SK-N-MC (cell line): ENCODE data around the gene DDAH1.
"Not testable (repeated sequence)": the region's sequence is repeated elsewhere in the genome, so short reads cannot be mapped to it uniquely, and the experiment has no call there.

ENCODE experiments used
- DNase-seq: peaks from one replicate; pipeline ENCODE4 v3.0.0-alpha.2; 2011; ENCODE audit warnings: low read depth, low spot score
- H3K27ac ChIP-seq: fragments of 200-600 bp; sonication (generic); 2 replicates; pipeline ENCODE4 v1.5.1; 2016; ENCODE audit warnings: mixed run types
- H3K36me3 ChIP-seq: fragments of 200-600 bp; sonication (generic); 2 replicates; pipeline ENCODE4 v1.6.1; 2017; ENCODE audit warnings: antibody characterized with exemption, low read length, mixed read lengths; ENCODE audit not compliant: insufficient read depth
- H3K4me3 ChIP-seq: fragments of 200-600 bp; sonication (generic); 2 replicates; pipeline ENCODE4 v1.5.1; 2016
- H3K9ac ChIP-seq: fragments of 200-600 bp; sonication (generic); 2 replicates; pipeline ENCODE4 v1.8.0; 2017; ENCODE audit warnings: mixed run types, mixed read lengths; ENCODE audit not compliant: insufficient read length
- H3K9me3 ChIP-seq: fragments of 200-600 bp; sonication (generic); 2 replicates; pipeline ENCODE4 v1.6.1; 2017; ENCODE audit warnings: low read depth, mild to moderate bottlenecking, antibody characterized with exemption, low read length, moderate library complexity, mixed read lengths
- EZH2 ChIP-seq: fragments of 200-600 bp; sonication (generic); IDR thresholded peaks from one replicate; pipeline ENCODE4 v1.6.1; 2017; ENCODE audit warnings: antibody characterized with exemption
- FOXP2 ChIP-seq: optimal IDR thresholded peaks from 2 replicates; pipeline ENCODE3; 2011; ENCODE audit warnings: mild to moderate bottlenecking, moderate library complexity; ENCODE audit not compliant: insufficient read depth; ENCODE audit errors: extremely low read length, control extremely low read depth
- POLR2AphosphoS5 ChIP-seq: IDR thresholded peaks from 2 replicates; pipeline ENCODE4 v1.6.1; 2012; ENCODE audit warnings: mild to moderate bottlenecking, low read depth, low read length, borderline replicate concordance

The DDAH1 gene

GRCh38 chr1:85356130-85356529, 108.8 kb downstream of the DDAH1 start:
- Histone ChIP-seq H3K4me3 (peak overlapping the region; percentile 34), H3K27ac (peak overlapping the region; percentile 22; the same call in 1 of the 2 replicates), H3K9me3 (no peaks in the 10 kb centered on the region), H3K9ac (no peak overlapping the region), H3K36me3 (no peaks in the 10 kb centered on the region)
- DNase-seq: peak; percentile 70
- TF ChIP-seq POLR2AphosphoS5 (peak; percentile 10; the same call in 1 of the 2 replicates), FOXP2 (no peak), EZH2 (no peak)

- no peaks in the 10 kb centered on the region for H3K36me3 ChIP-seq
- DNase-seq: no peak
- H3K27ac ChIP-seq: no peak overlapping the region
- no peak overlapping the region for H3K9ac ChIP-seq
- no peak overlapping the region for H3K4me3 ChIP-seq
- H3K9me3 ChIP-seq: no peaks in the 10 kb centered on the region
- TF ChIP-seq FOXP2 (no peak), POLR2AphosphoS5 (no peak), EZH2 (no peak)
Observed at GRCh38 chr1:85352055-85352454, 112.9 kb downstream of the DDAH1 start.

GRCh38 chr1:85351202-85351828, 113.6 kb downstream of the DDAH1 start:
- no peaks in the 10 kb centered on the region for H3K9me3 ChIP-seq
- H3K27ac ChIP-seq: no peak overlapping the region
- H3K36me3 ChIP-seq: no peaks in the 10 kb centered on the region
- no peak for DNase-seq
- H3K4me3 ChIP-seq: no peak overlapping the region
- no peak overlapping the region for H3K9ac ChIP-seq
- TF ChIP-seq EZH2 (no peak), FOXP2 (no peak), POLR2AphosphoS5 (no peak)

- Histone ChIP-seq H3K36me3 (no peaks in the 10 kb centered on the region), H3K9me3 (no peaks in the 10 kb centered on the region), H3K27ac (no peak overlapping the region), H3K9ac (no peak overlapping the region), H3K4me3 (no peak overlapping the region)
- no peak for DNase-seq
- TF ChIP-seq EZH2: no peak
- no peak for TF ChIP-seq POLR2AphosphoS5
- TF ChIP-seq FOXP2: no peak
Observed at GRCh38 chr1:85349224-85349623, 115.7 kb downstream of the DDAH1 start.

- Histone ChIP-seq H3K4me3 (no peak overlapping the region), H3K27ac (no peak overlapping the region), H3K9ac (no peak overlapping the region), H3K9me3 (no peaks in the 10 kb centered on the region), H3K36me3 (no peaks in the 10 kb centered on the region)
- no peak for TF ChIP-seq POLR2AphosphoS5
- TF ChIP-seq EZH2: no peak
- no peak for TF ChIP-seq FOXP2
- no peak for DNase-seq
Observed at GRCh38 chr1:85347908-85348307, 117.1 kb downstream of the DDAH1 start.

GRCh38 chr1:85347275-85347674, 117.7 kb downstream of the DDAH1 start:
- not testable (repeated sequence) for DNase-seq, H3K36me3 ChIP-seq, H3K27ac ChIP-seq, H3K9ac ChIP-seq, H3K4me3 ChIP-seq, H3K9me3 ChIP-seq

GRCh38 chr1:85344256-85344694, 120.7 kb downstream of the DDAH1 start:
- Histone ChIP-seq H3K27ac (no peak overlapping the region; the same call in 1 of the 2 replicates), H3K36me3 (no peaks in the 10 kb centered on the region), H3K9me3 (no peaks in the 10 kb centered on the region), H3K9ac (no peak overlapping the region), H3K4me3 (no peak overlapping the region)
- DNase-seq: no peak
- TF ChIP-seq EZH2 (no peak), POLR2AphosphoS5 (no peak), FOXP2 (no peak)

- Histone ChIP-seq H3K27ac (peak overlapping the region; percentile 76), H3K36me3 (no peaks in the 10 kb centered on the region), H3K4me3 (peak overlapping the region; percentile 4; the same call in 1 of the 2 replicates), H3K9me3 (no peaks in the 10 kb centered on the region), H3K9ac (no peak overlapping the region)
- peak; percentile 72 for DNase-seq
- no peak for TF ChIP-seq POLR2AphosphoS5
- TF ChIP-seq EZH2: no peak
- no peak for TF ChIP-seq FOXP2
Observed at GRCh38 chr1:85343612-85344255, 121.2 kb downstream of the DDAH1 start.

GRCh38 chr1:85343213-85343611, 121.7 kb downstream of the DDAH1 start:
- no peaks in the 10 kb centered on the region for H3K36me3 ChIP-seq
- peak overlapping the region; percentile 76 for H3K27ac ChIP-seq
- H3K4me3 ChIP-seq: peak overlapping the region; percentile 4; the same call in 1 of the 2 replicates
- H3K9ac ChIP-seq: no peak overlapping the region
- H3K9me3 ChIP-seq: no peaks in the 10 kb centered on the region
- no peak for DNase-seq
- TF ChIP-seq FOXP2 (no peak), POLR2AphosphoS5 (no peak), EZH2 (no peak)
